PC-3 (cell line): ENCODE results near the gene CLMN.

Source experiments
- EZH2 ChIP-seq: fragments of 300-600 bp; sonication (generic); IDR thresholded peaks from one replicate; pipeline ENCODE4 v1.6.1; 2017; ENCODE audit warnings: antibody characterized with exemption, mild to moderate bottlenecking, low read length; ENCODE audit not compliant: unreplicated experiment
- EZH2phosphoT487 ChIP-seq: fragments of 300-600 bp; sonication (generic); IDR thresholded peaks from 2 replicates; pipeline ENCODE4 v1.6.1; 2018; ENCODE audit warnings: mild to moderate bottlenecking, antibody characterized with exemption, low read length, borderline replicate concordance
- TF ChIP-seq, protein P1 (sequence below): fragments of 300-600 bp; sonication (generic); conservative IDR thresholded peaks from 2 replicates; pipeline ENCODE4 v1.5.1; 2017; ENCODE audit warnings: antibody characterized with exemption, low read depth, mild to moderate bottlenecking, low read length

DNA sequence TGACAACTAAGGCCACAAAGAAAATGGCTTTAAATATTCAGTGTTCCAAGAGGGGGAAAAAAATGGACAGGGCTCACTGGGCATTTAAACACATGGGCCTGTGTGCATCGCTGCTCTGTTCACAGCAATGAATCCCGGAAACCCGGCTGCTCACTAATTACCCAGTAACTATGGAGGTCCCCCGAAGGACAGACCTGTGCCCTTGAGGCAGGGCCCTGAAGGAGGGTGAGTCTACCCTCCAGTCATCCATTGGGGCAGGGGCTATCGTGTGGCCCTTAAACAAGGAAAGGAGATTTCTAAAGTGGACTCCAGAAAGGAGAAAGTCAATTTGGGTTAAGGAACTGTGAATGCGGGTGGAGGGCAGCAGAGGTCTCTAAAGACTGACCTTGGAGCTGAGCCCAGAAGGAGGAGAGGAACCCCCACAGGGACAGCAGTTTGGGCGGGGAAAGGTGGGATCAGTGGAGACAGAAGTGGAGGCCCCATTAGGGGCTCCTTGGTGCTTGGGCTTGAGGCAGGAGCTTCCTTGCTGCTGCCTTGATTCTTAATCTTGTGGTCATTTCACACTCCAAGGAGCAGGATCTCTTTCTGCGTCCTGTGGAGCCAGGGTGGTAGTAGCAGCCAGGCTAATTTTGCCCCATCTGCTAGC lies 1.4 kb upstream of the CLMN start:
- no peak for TF ChIP-seq EZH2
- TF ChIP-seq, protein P1, sequence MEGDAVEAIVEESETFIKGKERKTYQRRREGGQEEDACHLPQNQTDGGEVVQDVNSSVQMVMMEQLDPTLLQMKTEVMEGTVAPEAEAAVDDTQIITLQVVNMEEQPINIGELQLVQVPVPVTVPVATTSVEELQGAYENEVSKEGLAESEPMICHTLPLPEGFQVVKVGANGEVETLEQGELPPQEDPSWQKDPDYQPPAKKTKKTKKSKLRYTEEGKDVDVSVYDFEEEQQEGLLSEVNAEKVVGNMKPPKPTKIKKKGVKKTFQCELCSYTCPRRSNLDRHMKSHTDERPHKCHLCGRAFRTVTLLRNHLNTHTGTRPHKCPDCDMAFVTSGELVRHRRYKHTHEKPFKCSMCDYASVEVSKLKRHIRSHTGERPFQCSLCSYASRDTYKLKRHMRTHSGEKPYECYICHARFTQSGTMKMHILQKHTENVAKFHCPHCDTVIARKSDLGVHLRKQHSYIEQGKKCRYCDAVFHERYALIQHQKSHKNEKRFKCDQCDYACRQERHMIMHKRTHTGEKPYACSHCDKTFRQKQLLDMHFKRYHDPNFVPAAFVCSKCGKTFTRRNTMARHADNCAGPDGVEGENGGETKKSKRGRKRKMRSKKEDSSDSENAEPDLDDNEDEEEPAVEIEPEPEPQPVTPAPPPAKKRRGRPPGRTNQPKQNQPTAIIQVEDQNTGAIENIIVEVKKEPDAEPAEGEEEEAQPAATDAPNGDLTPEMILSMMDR: no peak
- no peak for TF ChIP-seq EZH2phosphoT487
